ENCODE measurements around the gene CEP68. TPM values are rescaled to one million over a fixed set of nuclear protein-coding genes. Genes with fewer than 3 reads are reported as not detected.

The CEP68 gene
- total RNA-seq, result 10 to 100 TPM; 12.5 to 12.7 TPM

- Histone ChIP-seq H3K36me3 (no peaks in the 10 kb centered on the region), H3K27ac (peak within 1 kb of the TSS; percentile 88 to 91), H3K27me3 (no peaks in the 10 kb centered on the region), H3K9me3 (no peaks in the 10 kb centered on the region), H3K4me1 (peaks cover 0 to 47% of the 10 kb centered on the region in 2 donors), H3K4me3 (peak within 1 kb of the TSS; percentile 77 to 92)
- TF ChIP-seq CTCF (IDR thresholded peaks at IDR 0.05), result no peak
- peak; percentile 97 for DNase-seq (ENCODE audit: low spot score)
Measured at GRCh38 chr2:65056215-65057053, at the start of gene CEP68. CEP68 (plus strand) TSS chr2:65056416; CDS start chr2:65069445, 13,029 bp downstream.

- Histone ChIP-seq H3K9me3 (no peaks in the 10 kb centered on the region), H3K27ac (no peak overlapping the region), H3K36me3 (peaks cover 9% of the 10 kb centered on the region), H3K4me1 (peaks cover 0 to 3% of the 10 kb centered on the region in 2 donors), H3K27me3 (no peaks in the 10 kb centered on the region), H3K4me3 (no peak overlapping the region)
- no peak for DNase-seq (ENCODE audit: low spot score)
- TF ChIP-seq CTCF (IDR thresholded peaks at IDR 0.05), result no peak
Measured at GRCh38 chr2:65013776-65014175, 42.4 kb upstream of the CEP68 start.

DNA sequence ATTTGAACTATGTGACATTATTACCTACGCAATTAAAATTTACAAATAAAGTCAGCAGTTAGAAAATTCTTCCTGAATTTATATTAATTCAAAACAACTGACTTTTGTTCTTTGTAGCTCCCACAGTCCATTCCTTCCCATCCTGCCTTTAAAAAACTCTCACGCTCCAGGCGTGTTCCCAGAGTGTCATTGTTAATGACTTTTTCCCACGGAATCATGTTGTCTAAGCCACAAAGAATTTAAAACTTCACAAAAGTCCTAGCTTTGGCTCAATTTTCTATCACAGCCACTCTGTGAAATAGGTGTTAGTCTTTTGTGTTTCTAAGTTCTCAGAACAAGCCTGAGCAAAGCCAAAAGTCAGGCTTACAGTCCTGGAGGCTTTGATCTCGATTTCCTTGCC lies 40.5 kb upstream of the CEP68 start:
- no peak overlapping the region for H3K27ac ChIP-seq
- H3K4me3 ChIP-seq, result no peak overlapping the region
- peaks cover 0 to 3% of the 10 kb centered on the region in 2 donors for H3K4me1 ChIP-seq
- no peak for DNase-seq (ENCODE audit: low spot score)
- H3K9me3 ChIP-seq, result no peaks in the 10 kb centered on the region
- TF ChIP-seq CTCF (IDR thresholded peaks at IDR 0.05), result no peak
- peaks cover 12% of the 10 kb centered on the region for H3K36me3 ChIP-seq
- no peaks in the 10 kb centered on the region for H3K27me3 ChIP-seq

DNA sequence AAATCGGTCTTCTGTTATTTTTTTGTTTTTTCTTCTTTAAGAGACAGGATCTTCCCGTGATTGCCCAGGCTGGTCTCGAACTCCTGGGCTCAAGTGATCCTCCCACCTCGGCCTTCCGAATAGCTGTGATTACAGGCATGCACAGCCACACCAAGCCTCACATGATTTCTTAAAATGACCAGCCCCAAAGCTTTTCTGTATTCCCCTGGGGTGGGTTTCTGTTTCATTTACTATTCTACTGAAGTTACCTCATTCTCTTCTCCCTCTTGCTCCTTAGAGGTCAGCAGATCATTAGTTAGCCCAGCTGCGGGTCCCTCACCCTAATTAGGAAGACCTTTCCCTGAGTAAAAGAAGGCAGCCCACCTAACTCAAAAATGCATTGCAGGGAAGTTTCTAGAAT lies 39.4 kb upstream of the CEP68 start:
- Histone ChIP-seq H3K27ac (no peak overlapping the region), H3K27me3 (no peaks in the 10 kb centered on the region), H3K4me1 (peaks cover 0 to 3% of the 10 kb centered on the region in 2 donors), H3K4me3 (no peak overlapping the region), H3K36me3 (peaks cover 22% of the 10 kb centered on the region), H3K9me3 (no peaks in the 10 kb centered on the region)
- no peak for TF ChIP-seq CTCF (IDR thresholded peaks at IDR 0.05)
- no peak for DNase-seq (ENCODE audit: low spot score)

- H3K27ac ChIP-seq, result peak overlapping the region in 1 of 2 donors; percentile 12
- no peaks in the 10 kb centered on the region for H3K9me3 ChIP-seq
- DNase-seq (ENCODE audit: low spot score), result no peak
- H3K27me3 ChIP-seq, result no peaks in the 10 kb centered on the region
- peaks cover 0 to 3% of the 10 kb centered on the region in 2 donors for H3K4me1 ChIP-seq
- H3K4me3 ChIP-seq, result no peak overlapping the region
- peaks cover 22% of the 10 kb centered on the region for H3K36me3 ChIP-seq
- TF ChIP-seq CTCF (IDR thresholded peaks at IDR 0.05), result peak in 1 of 2 donors; percentile 61
Measured at GRCh38 chr2:65017335-65017734, 38.9 kb upstream of the CEP68 start.
